GM12865 (cell line): ENCODE data around the gene NAP1L1.

Experiments used
- DNase-seq: peaks from one replicate; pipeline ENCODE4 v3.0.0; 2010; ENCODE audit warnings: low read depth
- H3K4me3 ChIP-seq: 2 replicates; pipeline ENCODE4 v1.5.1; 2011; ENCODE audit warnings: mild to moderate bottlenecking, low read depth, low read length, control low read depth
- TF ChIP-seq, protein P1 (sequence below): IDR thresholded peaks from 2 replicates; pipeline ENCODE4 v1.5.1; 2011; ENCODE audit warnings: low read length, control low read depth, low read depth, inconsistent platforms; ENCODE audit not compliant: insufficient read depth; ENCODE audit errors: missing control alignments

The NAP1L1 gene

DNA sequence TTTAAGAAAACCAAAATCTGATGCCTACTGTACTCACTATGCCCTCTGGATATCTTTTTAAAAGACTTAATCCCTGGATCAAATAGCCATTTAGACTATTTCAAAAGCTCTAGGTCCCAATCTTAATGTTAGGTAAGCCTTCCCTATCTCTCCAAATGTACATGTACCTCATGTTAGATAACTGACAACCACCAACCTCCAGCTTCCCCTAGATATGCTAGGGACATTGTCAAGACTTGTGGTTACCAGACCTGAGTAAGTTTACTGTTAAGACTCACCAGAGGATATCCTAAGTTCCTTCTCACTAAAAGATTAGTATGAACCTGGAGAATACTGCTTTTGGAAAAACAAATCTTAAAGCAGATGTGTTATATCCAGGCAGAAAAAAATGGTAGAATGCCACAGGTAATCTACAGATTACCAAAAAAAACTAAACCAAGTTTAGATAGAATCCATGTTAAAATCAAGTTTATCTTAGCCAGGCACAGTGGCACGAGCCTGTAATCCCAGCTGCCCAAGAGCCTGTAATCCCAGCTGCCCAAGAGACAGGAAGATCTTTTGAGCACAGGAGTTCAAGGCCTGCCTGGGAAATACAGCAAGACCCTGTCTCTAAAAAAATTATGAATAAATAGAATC is 9.7 kb downstream of the NAP1L1 start:
- no peak overlapping the region for H3K4me3 ChIP-seq
- no peak for DNase-seq
- TF ChIP-seq, protein P1, sequence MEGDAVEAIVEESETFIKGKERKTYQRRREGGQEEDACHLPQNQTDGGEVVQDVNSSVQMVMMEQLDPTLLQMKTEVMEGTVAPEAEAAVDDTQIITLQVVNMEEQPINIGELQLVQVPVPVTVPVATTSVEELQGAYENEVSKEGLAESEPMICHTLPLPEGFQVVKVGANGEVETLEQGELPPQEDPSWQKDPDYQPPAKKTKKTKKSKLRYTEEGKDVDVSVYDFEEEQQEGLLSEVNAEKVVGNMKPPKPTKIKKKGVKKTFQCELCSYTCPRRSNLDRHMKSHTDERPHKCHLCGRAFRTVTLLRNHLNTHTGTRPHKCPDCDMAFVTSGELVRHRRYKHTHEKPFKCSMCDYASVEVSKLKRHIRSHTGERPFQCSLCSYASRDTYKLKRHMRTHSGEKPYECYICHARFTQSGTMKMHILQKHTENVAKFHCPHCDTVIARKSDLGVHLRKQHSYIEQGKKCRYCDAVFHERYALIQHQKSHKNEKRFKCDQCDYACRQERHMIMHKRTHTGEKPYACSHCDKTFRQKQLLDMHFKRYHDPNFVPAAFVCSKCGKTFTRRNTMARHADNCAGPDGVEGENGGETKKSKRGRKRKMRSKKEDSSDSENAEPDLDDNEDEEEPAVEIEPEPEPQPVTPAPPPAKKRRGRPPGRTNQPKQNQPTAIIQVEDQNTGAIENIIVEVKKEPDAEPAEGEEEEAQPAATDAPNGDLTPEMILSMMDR: no peak

DNA sequence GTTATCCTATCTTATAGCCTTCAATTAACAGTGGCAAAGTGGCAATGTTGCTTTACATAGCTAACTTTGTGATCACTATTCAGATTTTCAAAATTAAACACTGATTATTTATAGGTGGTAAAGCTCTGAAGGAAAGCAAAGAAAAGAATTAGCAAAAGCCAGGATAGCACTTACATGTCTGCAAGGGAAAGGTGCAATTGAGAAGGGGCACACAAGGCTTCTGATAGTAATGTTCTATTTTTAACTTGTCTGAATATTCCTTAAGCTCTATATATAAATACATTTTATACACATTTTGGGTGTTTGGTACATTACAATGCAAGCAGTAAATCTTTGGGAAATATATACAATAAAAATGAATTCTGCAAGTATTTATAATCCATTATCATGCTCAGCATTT is 10.9 kb downstream of the NAP1L1 start:
- TF ChIP-seq, protein P1: no peak
- DNase-seq: no peak
- no peak overlapping the region for H3K4me3 ChIP-seq

DNA sequence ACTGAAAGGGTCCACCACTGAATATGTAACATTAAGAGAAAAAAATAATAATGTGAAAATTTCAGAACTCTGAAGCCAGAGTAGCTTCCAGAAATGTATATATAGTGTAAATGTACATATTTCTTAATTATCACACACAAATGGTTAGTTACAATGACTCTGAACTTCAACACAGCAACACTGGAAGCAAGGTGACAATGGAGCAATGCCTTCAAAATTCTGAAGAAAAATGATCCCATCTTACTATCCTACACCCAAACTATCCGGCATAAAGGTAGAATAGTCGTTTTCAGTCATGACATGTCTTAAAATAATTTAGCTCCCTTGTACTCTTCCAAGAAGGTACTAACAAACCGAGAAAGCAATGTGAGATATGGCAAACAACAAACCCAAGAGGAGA is 11.9 kb downstream of the NAP1L1 start:
- no peak for DNase-seq
- no peak overlapping the region for H3K4me3 ChIP-seq
- TF ChIP-seq, protein P1: no peak

DNA sequence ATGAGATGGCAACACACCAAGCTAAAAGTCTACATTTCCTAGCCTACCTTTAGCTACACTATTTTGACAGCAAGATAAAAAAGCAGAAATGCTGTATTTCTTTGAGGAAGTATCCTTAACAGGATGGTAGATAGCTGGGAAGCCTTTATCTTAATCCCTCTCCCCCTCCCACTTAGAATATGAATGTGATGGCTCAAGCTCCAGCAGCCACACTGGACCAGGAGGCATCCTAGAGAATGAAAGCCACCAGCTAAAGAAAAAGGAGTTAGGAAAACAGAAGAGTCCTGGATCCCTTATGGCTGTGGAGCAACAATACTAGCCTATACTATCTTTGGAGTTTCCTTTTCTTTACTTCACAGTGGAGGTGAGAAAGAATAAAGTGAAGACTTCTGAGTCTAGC is 15.1 kb downstream of the NAP1L1 start:
- TF ChIP-seq, protein P1: no peak
- no peak for DNase-seq

DNA sequence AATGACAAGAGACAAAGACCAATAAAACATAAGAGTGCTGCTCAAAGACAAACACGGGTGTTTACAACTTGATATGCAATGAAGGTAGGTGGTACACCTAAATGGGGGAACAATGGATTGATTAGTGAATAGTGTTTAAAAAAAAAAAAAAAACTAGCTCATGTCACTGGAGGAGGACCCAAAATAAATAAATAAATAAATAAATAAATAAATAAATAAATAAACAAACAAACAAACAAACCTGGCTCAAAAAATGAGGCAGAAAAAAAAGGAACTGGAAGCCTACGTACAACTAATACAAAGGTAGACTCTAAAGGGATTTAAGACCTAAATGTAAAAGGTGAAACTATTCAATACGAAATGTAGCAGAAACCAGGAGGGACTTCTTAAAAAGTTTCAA is 18.6 kb downstream of the NAP1L1 start:
- H3K4me3 ChIP-seq: no peak overlapping the region
- DNase-seq: no peak
- TF ChIP-seq, protein P1: no peak

More for the DNA sequence above, 15.1 kb downstream of the NAP1L1 start:
- no peak overlapping the region for H3K4me3 ChIP-seq

DNA sequence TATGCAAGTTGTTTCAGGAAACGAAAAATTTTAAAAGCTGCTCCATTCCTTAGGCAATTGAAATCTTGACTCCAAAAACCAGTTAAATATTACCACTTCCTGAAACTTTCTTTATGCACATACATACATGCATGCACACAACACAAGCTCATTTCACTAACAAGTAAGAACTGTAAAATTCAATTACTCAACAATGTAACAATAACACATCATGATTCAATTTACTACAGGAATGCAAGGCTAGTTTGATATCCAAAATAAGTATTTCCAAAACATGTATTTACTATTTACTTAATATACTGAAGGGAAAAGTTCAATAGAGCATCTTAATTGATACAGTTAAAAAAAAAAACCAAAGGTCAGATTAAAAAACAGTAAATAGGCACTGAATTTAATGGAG is 19.6 kb downstream of the NAP1L1 start:
- no peak overlapping the region for H3K4me3 ChIP-seq
- no peak for DNase-seq
- TF ChIP-seq, protein P1: no peak

DNA sequence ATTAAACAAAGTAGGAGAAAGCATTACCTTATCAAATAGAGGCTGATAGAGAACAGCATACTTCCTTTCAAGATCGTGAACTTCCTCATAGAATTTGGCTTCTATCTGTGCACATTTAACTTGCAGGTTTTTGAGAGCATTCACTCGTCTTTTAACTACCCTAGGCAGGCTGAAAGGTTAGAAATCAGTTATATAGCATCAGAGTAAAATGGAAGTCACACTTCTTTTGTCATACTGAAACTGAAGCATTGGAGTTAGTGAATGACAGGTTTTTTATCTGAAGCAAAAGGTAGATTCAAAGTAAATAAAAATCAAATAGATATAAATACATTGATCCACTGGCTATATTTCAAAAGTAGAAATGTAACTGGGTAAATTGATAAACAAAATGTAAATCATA is 24.4 kb downstream of the NAP1L1 start:
- no peak for DNase-seq
- TF ChIP-seq, protein P1: no peak

More for the DNA sequence above, 24.4 kb downstream of the NAP1L1 start:
- no peak overlapping the region for H3K4me3 ChIP-seq
